GF-D8 (cell line): ENCODE measurements around the gene MAEA.

Source experiments
- DNase-seq: peaks from one replicate; lab custom pipeline; 2025; lab: John Stamatoyannopoulos, UW

MAEA gene

DNA sequence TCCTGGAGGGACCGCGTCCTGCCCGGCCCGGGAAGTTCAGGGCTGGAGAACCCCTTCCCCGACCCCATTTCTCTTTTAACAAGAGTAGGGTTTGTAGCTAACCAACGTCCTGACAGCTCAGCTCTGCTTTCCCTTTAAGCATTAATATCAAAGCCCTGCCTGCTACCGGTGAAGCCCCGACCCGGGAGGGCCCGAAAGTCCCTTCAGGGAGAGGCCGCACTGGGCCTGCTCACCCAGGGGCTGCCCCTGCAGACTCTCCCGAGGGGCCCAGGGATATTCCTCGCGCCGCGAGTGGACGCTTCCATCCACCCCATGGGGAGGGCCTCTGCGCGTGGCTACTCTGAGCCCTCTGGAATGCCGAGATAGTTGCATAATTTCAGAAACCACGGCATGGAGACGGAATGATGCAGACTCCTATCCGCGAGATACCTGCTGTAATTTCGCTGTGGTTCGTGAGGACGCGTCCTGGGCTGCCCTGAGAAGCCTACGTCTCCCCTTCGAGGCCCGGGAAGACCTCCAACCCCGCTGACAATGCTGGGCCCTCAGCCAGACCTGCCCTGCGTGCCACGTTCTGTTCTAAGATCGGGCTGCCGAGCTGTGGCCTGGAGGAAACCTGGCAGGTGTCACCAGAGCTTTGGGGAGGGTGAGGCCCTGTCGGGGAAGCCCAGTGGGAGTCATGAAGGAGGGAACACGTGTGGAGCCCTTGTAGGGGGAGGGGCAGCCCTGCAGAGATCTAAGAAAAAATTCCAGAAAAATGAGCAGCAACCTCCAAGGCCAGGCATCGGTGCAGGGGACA is 39.8 kb upstream of the MAEA start:
- no peak for DNase-seq

DNA sequence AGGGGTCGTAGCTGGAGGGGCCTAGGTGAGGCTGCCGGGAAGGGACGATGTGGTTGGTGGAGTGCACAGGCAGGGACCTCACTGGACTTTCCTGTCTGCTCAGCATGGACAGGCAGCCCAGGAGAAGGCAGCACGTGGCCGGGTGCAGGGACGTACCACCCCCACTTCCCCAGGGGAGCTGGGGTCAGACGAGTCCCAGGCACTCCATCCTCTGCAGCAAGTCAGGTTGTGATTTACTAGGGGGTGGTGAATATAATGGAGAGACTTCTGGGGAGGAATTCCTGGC is 39.2 kb upstream of the MAEA start:
- DNase-seq, result no peak

DNA sequence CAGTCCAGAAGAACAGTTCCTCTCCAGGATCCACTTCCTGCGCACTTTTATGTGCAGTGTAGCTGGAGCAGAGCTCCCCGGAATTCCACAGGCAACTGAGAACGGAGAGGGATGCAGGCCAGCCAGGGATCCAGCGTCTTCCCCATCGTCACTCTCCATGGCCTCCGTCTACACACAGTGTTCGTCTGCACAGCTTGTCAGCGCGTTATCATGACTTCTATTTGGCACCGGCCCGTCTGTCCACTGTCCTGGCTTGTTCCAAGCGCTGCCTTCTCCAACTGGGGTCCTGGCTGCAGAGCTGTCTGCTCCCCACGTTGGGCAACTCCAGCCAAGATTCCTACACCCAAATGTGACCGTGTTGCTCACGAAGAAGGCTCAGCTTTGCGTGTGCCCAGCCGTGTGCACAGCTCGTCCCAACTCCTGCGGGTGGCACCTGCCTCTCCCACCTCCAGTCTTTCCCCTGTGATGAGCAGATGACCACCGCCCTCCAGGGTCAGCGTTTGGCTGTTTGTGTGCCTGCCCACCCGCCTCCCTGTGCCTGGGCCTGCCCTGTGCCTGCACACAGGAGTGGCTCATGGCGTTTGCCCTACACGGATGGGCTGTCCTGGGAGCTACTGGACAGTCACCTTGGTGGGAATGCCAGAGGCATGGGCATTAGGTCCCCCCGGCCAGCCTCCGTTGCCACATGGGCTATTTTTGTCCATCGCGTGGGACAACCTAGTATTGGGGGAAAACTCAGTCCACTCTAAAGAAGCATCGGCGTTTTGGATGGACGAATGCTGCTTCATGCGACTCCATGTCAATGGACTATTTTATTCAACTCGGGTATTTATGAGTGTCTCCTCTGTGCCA is 38.5 kb upstream of the MAEA start:
- no peak for DNase-seq

DNA sequence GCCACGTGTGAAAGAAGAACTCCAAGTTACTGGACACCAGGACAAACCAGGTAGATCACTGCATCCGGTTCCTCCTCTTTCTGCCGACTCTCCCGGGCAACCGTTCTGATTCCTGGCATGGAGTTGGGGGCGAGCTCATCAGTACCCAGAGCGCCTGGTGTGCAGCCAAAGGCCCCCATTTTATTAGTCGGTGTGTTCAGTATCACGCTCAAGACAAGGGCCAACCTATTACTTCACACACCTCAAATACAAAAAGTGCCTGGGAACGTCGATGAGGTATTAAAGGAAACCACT is 38.0 kb upstream of the MAEA start:
- DNase-seq, result no peak

DNA sequence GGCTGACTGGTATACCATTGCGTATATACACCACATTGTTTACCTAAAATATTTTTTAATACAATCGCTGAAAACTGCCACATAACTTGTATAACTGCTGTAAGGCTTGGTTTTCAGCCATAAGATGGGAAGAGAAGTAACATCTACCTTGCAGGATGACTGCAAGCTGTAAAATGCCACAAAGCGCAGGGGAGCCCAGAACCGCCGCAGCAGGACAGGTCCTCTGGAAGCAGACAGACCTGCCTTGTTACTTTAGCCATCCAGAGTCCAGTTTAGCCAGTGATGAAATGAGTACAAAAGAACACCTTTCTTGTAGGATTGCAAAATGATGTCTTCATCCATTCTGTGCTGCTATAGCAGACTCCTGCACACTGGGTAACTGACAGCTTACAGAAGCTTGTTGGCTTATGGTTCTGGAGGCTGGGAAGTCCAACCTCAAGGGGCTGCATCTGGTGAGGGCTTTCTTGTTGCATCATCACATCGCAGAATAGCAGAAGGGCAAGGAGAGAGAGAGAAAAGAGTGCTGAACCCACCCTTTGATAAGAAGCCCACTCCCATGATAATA is 36.7 kb upstream of the MAEA start:
- no peak for DNase-seq

DNA sequence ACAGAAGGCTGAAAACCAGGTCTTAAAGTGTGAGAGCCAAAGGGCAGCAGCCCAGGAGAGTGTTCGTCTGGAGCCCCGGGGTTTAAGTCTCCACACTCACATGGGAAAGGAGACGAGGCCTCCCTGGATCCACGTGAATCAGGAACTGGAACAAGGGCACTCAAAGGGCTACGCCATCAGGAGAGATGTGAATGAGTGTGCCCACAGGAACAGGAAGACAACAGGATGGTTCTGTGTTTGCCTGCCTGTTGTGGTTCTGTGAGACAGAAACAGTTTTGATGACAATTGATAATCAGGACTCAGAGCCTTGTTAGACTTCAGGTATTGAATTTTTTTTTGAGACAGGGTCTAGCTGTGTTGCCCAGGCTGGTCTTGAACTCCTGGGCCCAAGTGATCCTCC is 35.9 kb upstream of the MAEA start:
- no peak for DNase-seq

DNA sequence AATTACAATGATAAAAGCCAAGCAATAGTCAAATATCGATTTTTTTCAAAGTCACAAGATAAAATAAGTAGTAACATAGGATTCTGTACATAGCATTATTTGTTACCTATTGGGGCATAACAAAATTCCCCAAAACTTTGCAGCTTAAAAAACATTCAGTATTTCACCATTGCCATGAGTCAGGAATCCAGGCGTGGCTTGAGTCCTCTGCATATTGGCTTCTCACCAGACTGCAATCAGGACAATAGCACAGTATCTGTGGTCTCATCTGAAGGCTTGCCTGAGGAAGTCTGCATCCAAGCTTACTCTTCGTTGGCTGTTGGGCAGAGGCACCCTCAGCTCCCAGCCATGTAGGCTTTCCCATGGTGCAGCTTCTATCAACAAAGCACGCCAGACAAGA is 34.5 kb upstream of the MAEA start:
- no peak for DNase-seq

DNA sequence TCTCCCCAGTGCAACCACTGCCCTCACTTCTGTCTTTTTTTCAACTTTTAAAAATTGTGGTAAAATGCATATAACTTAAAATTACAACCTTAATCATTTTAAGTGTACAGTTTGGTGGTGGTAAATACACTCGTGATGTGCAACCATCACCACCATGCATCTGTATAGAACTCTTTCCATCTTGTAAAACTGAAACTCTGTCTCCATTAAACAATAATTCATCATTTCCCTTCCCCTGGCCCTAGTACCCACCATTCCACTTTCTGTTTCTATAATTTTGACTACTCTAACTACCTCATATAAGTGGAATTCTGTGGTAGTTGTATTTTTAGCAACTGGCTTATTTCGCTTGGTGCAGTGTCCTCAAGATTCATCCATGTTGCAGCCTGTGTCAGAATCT is 34.0 kb upstream of the MAEA start:
- DNase-seq, result no peak

DNA sequence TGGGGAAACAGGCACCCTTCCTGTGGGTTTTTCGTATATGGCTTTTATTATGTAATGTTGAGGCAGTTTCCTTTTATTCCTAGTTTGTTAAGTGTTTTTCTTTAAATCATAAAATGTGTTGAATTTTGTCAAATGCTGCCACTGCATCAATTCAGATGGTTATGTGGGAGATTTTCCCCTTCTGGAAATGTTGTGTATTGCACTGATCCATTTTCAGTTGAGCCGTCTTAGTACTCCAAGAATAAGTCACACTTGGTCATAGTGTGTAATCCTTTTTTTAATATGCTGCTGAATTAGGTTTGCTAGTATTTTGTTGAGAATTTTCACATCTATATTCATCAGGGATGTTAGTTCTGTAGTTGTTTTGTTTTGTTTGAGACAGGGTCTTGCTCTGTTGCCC is 31.2 kb upstream of the MAEA start:
- no peak for DNase-seq

DNA sequence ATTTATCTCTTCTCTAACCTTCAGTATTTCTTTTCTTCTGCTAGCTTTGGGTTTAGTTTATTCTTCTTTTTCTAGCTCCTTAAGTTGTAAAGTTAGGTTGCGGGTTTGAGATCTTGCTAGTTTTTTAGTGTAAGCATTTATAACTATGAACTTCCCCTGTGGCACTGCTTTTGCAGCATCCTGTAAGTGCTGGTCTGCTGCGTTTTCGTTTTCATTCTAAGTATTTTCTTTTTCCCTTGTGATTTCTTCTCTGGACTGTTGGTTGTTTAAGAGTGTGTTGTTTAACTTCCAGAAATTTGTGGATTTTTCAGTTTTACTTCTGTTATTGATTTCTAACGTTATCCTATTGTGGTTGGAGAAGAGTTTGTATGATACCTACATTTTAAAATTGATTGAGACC is 29.7 kb upstream of the MAEA start:
- no peak for DNase-seq

DNA sequence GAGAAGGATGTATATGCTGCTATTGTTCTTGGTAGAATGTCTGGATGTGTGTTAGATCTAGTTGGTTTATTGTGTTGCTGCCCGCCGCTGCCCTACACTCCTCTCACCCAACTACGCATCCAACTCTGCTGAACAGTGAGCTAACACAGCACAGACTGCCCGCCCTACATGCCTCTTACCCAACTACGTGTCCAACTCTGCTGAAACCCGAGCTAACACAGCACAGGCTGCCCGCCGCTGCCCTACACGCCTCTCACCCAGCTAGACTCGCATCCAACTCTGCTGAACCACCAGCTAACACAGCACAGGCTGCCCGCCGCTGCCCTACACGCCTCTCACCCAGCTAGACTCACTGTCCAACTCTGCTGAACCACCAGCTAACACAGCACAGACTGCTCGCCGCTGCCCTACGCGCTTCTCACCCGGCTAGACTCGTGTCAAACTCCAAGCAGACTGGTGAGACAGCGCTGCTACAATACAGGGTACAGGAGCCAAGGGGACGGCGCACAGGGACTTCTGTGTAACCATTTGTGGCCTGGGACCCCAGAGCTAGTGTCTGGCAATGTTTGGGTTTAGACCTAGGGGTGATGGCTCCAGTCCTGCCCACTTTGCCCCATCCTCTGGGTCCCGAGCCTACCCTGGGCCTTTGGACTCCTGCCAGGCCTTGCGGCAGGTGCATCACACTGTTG is 29.1 kb upstream of the MAEA start:
- DNase-seq, result no peak

DNA sequence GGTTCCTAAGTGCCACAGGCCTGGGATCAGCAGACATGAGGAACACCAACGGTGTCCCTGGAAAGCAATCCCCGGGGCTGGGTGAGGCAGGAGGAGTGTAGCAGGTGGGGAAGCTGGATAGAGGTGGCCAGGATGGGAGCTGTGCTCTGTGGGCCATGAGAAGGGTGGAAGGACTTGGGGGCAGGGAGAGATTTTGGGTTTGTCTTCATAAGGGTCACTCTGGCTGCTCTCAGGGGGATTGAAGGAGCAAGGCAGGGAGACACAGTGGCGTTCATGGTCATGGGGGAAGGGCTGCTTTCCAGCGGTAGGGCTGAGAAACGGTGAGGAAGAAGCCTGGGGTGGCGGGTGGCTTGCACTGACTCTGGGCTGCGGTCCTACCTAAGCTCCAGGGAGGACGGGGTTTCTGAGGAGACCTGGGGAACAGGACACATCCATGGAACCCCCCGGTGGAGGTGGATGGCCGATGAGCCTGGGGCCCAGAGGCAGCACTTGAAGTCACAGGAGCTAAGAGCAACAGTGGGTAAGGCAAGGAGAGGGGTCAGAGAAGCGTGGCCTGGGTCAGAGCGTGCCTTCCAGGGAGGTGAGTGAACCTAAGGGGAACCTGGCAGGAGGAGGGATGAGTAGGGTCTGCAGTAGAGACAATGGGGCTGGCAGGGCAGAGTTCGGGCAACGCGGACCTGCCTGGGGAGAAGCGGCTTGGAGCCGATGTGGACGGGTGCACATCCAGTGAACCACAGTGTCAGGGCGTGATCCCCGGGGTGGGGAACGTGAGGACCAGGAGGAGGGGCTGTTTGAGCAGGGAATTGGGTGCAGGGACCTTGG is 28.4 kb upstream of the MAEA start:
- DNase-seq, result no peak

DNA sequence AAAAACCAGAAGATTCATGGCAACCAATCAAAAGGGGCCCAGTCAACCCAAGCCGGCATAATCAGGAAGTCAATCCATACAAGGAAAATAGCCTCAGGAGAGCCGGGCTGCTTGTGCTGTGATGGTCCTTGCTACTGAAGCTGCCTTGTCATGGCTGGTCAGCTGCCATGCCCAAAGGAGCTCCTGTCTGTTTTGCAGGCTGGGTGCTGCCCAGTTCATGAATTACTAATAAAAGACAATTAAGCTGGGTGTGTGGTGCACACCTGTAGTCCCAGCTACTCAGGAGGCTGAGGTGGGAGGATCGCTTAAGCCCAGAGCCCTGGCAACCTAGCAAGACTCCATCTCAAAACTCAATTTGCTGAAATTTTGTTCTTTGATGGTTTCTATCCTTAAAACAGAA is 24.7 kb upstream of the MAEA start:
- DNase-seq, result no peak

DNA sequence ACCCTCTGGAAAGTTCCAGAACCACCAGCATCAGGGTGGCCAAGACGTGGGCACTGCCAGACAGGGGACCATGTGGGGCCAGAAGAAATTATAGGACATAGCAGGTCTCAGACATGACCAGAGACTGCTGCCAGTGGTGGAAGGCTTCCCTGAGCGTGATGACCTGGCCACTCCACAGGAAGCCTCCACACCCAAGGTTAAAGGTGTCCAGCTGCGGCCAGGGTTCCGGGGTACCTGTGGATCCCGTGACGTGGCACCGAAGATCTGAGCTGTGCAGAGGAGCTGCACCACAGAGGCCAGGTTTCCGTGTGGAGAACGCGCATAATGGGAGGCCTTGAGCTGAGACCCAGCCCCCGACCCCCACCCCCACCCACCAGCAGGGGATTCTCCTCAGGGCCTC is 24.3 kb upstream of the MAEA start:
- no peak for DNase-seq

DNA sequence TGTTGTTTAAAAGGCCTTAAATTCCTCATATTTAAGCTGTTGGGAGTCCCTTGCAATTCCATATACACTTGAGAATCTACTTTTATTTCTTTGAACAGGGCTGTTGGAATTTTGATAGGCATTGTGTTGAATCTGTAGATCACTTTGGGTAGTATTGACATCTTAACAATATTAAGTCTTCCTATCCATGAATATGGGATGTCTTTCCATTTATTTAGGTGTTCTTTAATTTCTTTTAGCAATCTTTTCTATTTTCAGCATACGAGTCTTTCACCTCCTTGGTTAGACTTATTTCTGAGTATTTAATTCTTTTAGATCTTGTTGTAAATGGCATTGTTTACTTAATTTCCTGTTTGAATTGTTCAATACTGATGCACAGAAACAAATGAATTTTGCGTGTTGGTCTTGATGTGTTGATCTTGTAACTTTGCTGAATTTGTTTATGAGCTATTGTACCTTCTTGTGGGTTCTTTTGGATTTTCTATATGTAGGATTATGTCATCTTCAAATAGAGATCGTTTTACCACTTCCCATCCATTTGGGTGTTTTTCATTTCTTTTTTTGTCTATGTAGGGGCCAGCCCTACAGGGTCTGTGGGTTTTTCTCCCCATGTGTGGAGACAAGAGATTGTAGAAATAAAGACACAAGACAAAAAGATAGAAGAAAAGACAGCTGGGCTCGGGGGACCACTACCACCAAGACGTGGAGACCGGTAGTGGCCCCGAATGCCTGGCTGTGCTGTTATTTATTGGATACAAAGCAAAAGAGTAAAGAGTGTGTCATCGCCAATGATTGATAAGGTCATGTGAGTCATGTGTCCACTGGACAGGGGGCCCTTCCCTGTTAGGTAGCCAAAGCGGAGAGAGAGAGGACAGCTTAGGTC is 22.6 kb upstream of the MAEA start:
- DNase-seq, result no peak

DNA sequence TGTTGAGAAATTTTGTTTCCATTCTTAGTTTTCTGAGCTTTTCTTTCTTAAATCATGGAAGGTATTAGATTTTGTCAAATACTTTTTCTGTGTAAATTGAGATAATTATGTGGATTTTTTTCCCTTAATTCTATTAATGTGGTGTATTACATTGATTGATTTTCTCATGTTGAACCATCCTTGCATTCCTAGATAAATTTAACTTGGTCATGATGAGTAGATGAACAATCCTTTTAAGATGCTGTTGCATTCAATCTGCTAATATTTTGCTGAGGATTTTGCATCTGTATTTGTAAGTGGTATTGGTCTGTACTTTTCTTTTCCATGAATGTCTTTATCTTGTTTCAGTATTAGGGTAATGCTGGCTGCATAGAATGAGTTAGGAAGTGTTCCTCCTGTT is 20.5 kb upstream of the MAEA start:
- DNase-seq, result no peak

DNA sequence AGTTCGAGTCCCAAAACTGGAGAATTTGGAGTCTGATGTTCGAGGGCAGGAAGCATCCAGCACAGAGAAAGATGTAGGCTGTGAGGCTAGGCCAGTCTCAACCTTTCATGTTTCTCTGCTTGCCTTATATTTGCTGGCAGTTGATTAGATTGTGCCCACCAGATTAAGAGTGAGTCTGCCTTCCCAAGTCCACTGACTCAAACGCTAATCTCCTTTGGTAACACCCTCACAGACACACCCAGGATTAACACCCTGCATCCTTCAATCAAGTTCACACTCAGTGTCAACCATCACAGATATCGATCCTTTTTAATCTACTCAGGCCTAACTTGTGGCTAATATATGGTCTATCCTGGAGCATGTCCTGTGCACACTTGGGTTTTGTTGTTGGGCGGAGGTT is 18.0 kb upstream of the MAEA start:
- DNase-seq, result no peak

DNA sequence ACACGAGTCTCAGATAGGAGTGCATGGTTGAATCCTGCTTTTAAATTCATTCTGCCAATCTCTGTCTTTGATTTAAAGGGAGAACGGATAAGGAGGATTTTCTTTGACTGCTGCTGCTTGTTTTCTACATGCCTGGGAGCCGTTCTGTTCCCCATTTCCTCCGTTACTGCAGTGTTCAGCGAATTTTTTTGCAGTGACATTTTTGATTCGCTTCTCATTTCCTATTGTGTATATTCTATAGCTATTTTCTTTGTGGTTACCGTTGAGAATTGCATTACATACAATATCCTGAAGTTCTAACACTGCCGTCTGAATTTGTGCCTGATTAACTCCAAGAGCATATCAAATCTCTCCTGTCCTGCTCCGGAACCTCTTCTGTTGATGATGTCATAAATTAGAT is 14.8 kb upstream of the MAEA start:
- DNase-seq, result no peak

DNA sequence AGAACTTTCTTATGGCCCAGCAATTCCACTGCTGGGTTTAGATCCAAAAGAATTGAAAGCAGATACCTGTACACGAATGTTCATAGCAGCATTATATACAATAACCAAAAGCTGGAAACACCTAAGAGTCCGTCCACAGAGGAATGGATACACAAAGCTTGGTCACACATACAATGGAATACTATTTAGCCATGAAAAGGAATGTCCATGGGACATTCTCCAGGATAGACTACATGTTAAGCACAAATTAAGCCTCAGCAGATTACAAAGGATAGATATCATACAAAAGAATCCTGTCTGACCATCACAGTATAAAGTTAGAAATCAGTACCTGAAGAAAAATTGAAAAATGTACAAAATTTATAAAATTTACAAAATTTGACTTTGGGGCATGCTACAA is 12.7 kb upstream of the MAEA start:
- DNase-seq, result no peak

DNA sequence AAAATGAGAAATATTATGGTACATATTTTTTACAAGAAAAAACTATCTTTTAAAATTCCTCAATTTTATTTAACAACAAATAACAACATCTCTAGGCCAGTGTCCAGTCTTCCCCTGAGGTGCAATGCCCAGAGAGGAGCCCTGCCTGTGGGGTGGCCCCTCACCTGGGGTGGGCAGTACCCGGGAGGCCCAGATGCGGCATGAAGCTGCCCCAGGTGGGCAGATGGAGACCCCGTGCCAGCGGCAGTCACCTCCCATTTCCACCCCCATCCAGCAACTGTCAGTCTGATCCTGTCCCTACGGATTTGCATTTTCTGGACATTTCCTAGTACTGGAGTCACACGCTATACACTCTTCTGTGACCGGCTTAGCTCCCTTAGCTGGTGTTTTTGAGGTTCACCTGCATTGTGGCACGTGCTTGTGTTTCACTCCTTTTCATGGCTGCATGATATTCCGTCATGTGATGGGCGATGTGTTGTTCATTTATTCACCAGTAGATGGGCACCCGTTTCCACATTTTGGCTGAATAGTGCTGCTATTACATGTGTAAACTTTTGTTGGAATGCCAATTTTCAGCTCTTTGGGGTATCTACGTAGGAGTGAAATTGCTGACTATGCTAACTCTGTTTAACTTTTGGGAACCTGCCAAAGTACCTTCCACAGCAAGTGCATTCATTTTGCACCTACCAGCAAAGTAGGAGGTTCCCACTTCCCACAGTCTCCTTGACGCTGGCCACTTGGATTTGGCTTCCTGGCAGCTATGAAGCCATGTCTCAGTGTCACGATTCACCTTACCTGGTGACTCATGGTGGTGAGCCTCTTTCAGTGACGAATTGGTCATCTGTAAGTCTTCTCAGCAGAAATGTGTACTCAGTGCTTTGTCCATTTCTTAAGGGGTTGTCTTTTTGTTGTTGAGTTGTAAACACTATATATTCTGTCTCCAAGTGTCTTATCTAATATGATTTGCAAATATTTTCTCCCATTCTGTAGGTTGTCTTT is 11.7 kb upstream of the MAEA start:
- no peak for DNase-seq
